HCT116 (cell line): Measurements from ENCODE around the gene DNPH1. TPM values are rescaled to one million over a fixed set of nuclear protein-coding genes. Genes with fewer than 3 reads are reported as not detected.

Experiments
- ATAC-seq: fragments of 200-7000 bp; cut with Tn5 transposase; 2 replicates; pipeline ENCODE4 v1.9.1; 2020; ENCODE audit warnings: mild to moderate bottlenecking, moderate library complexity
- BruUV-seq: library from RNA; stranded (reverse); fragments of 400-500 nt; replicated peaks from 2 replicates; lab custom pipeline; 2021; lab: Mats Ljungman, UMichigan
- CTCF ChIA-PET: fragments of 300-600 bp; sonication (Branson Sonifier 250); formaldehyde crosslinking; loops from one replicate; lab custom pipeline; 2021; ENCODE audit warnings: antibody characterized with exemption; lab: Charles Lee
- POLR2A ChIA-PET: fragments of 300-600, 350-600 bp; sonication (Branson Sonifier 250); formaldehyde crosslinking; loops from one replicate; lab custom pipeline; 2021; ENCODE audit warnings: antibody characterized with exemption; lab: Charles Lee
- RAD21 ChIA-PET, 2 experiments: fragments of 300-600 bp; sonication (Branson Sonifier 250); formaldehyde crosslinking; loops; one replicate each; lab custom pipeline; 2023; ENCODE audit warnings: low total read pairs in 2 of 2; ENCODE audit not compliant: uncharacterized antibody in 2 of 2, unreplicated experiment in 2 of 2, low non-redundant PET in 1 of 2; lab: Charles Lee
- DNase-seq: peaks from one replicate; pipeline ENCODE4 v3.0.0-alpha.2; 2010; ENCODE audit warnings: low read depth, low spot score
- H2AFZ ChIP-seq: fragments of 200-600 bp; shearing (Covaris generic), sonication (generic); 2 replicates; pipeline ENCODE4 v1.6.1; 2017; ENCODE audit warnings: low read depth, mixed run types, mixed read lengths, antibody characterized with exemption, low read length; ENCODE audit not compliant: poor library complexity, severe bottlenecking
- H3K27ac ChIP-seq: 2 replicates; pipeline ENCODE4 v1.5.1; 2012; ENCODE audit warnings: low read depth, low read length
- H3K27me3 ChIP-seq: fragments of 200-600 bp; sonication (generic); 2 replicates; pipeline ENCODE4 v1.6.1; 2016; ENCODE audit warnings: mixed run types, low read length, mixed read lengths; ENCODE audit not compliant: insufficient read depth
- H3K36me3 ChIP-seq, 2 experiments: fragments of 200-500 bp in 1 of 2; fragments of 200-600 bp in 1 of 2; sonication (Bioruptor generic) in 1 of 2; sonication (generic) in 1 of 2; 2 replicates each; pipeline versions ENCODE4 v1.5.1 to v1.6.1; 2014 to 2016; ENCODE audit warnings: low read length in 2 of 2, inconsistent platforms in 1 of 2, mixed read lengths in 1 of 2, mixed run types in 1 of 2; ENCODE audit not compliant: insufficient read depth in 2 of 2, control insufficient read depth in 1 of 2
- H3K4me1 ChIP-seq, 2 experiments: fragments of 200-600 bp in 1 of 2; sonication (generic) in 1 of 2; 2 replicates each; pipeline versions ENCODE4 v1.5.1 to v1.6.1; 2012 to 2017; ENCODE audit warnings: low read length in 2 of 2, inconsistent platforms in 1 of 2, mild to moderate bottlenecking in 1 of 2, mixed read lengths in 1 of 2, mixed run types in 1 of 2, moderate library complexity in 1 of 2; ENCODE audit not compliant: insufficient read depth in 2 of 2, control insufficient read depth in 1 of 2
- H3K4me2 ChIP-seq: fragments of 200-600 bp; sonication (generic); 2 replicates; pipeline ENCODE4 v1.6.1; 2017; ENCODE audit warnings: mixed run types, low read length, mixed read lengths
- H3K4me3 ChIP-seq, 2 experiments: fragments of 200-600 bp in 1 of 2; sonication (generic) in 1 of 2; replicated peaks in 1 of 2; 2 replicates each; pipeline ENCODE4 v1.5.1; 2011 to 2016; ENCODE audit warnings: low read length in 2 of 2, control low read depth in 1 of 2, low read depth in 1 of 2, mild to moderate bottlenecking in 1 of 2, mixed read lengths in 1 of 2, mixed run types in 1 of 2
- H3K79me2 ChIP-seq: fragments of 200-600 bp; sonication (generic); 2 replicates; pipeline ENCODE4 v1.6.1; 2017; ENCODE audit warnings: mild to moderate bottlenecking, mixed run types, low read length, moderate library complexity, mixed read lengths; ENCODE audit not compliant: insufficient read depth
- H3K9ac ChIP-seq: fragments of 200-600 bp; sonication (generic); 2 replicates; pipeline ENCODE4 v1.6.1; 2016; ENCODE audit warnings: low read length, mixed read lengths
- H3K9me2 ChIP-seq: fragments of 200-600 bp; sonication (generic), shearing (Covaris generic); 2 replicates; pipeline ENCODE4 v1.6.1; 2017; ENCODE audit warnings: mixed run types, mild to moderate bottlenecking, moderate library complexity; ENCODE audit not compliant: insufficient read depth
- H3K9me3 ChIP-seq, 2 experiments: fragments of 200-500 bp in 1 of 2; fragments of 200-600 bp in 1 of 2; sonication (Bioruptor generic) in 1 of 2; sonication (generic) in 1 of 2; 2 replicates each; pipeline ENCODE4 v1.6.1; 2014 to 2017; ENCODE audit warnings: low read length in 2 of 2, mixed read lengths in 2 of 2, inconsistent platforms in 1 of 2, low read depth in 1 of 2, mild to moderate bottlenecking in 1 of 2, mixed run types in 1 of 2, moderate library complexity in 1 of 2; ENCODE audit not compliant: control insufficient read depth in 1 of 2, insufficient read depth in 1 of 2
- H4K20me1 ChIP-seq: fragments of 200-600 bp; sonication (generic), shearing (Covaris generic); 2 replicates; pipeline ENCODE4 v1.6.1; 2017; ENCODE audit warnings: mixed run types, mild to moderate bottlenecking, moderate library complexity; ENCODE audit not compliant: insufficient read depth
- CBX3 ChIP-seq: IDR thresholded peaks from 2 replicates; pipeline ENCODE4 v1.6.1; 2012; ENCODE audit warnings: low read depth
- CEBPB ChIP-seq: IDR thresholded peaks from 2 replicates; pipeline ENCODE4 v1.6.1; 2012; ENCODE audit warnings: low read depth
- EGR1 ChIP-seq: IDR thresholded peaks from 2 replicates; pipeline ENCODE4 v1.6.1; 2012; ENCODE audit warnings: low read depth
- EZH2 ChIP-seq: fragments of 200-600 bp; sonication (generic); IDR thresholded peaks from 2 replicates; pipeline ENCODE4 v1.6.1; 2017; ENCODE audit warnings: antibody characterized with exemption, mixed run types
- EZH2phosphoT487 ChIP-seq: fragments of 200-600 bp; IDR thresholded peaks from 2 replicates; pipeline ENCODE4 v1.6.1; 2018; ENCODE audit warnings: antibody characterized with exemption, borderline replicate concordance
- FOSL1 ChIP-seq: IDR thresholded peaks from 2 replicates; pipeline ENCODE4 v1.6.1; 2012; ENCODE audit warnings: low read depth
- MAX ChIP-seq: IDR thresholded peaks from 2 replicates; pipeline ENCODE4 v1.6.1; 2012
- SIN3A ChIP-seq: IDR thresholded peaks from 2 replicates; pipeline ENCODE4 v1.6.1; 2012; ENCODE audit warnings: low read depth
- SP1 ChIP-seq: IDR thresholded peaks from 2 replicates; pipeline ENCODE4 v1.6.1; 2012; ENCODE audit warnings: low read depth
- YY1 ChIP-seq: IDR thresholded peaks from 2 replicates; pipeline ENCODE4 v1.6.1; 2011; ENCODE audit warnings: low read length, low read depth, moderate library complexity, mild to moderate bottlenecking; ENCODE audit not compliant: insufficient replicate concordance; ENCODE audit errors: extremely low read depth
- ZFX ChIP-seq: fragments of 450-650 bp; IDR thresholded peaks from 2 replicates; pipeline ENCODE4 v1.6.1; 2017
- ZNF274 ChIP-seq: fragments of 200-500 bp; sonication (Bioruptor generic); IDR thresholded peaks from 2 replicates; pipeline ENCODE4 v1.6.1; 2014; ENCODE audit warnings: mild to moderate bottlenecking, low read depth, low read length, inconsistent platforms
- intact Hi-C: fragments of 100-400 bp; cut with micrococcal nuclease; formaldehyde crosslinking; loops from 2 replicates; pipeline ENCODE4 v1.10.0; 2022
- total RNA-seq: library from RNA; stranded (reverse); gene quantifications from one replicate; pipeline ENCODE4 v1.2.1, GENCODE V29; 2021; ENCODE audit not compliant: unreplicated experiment
- TF ChIP-seq, protein P1 (sequence below): IDR thresholded peaks from 2 replicates; pipeline ENCODE4 v1.6.1; 2012; ENCODE audit warnings: low read depth
- TF ChIP-seq, protein P2 (sequence below): IDR thresholded peaks from 2 replicates; pipeline ENCODE4 v1.6.1; 2011; ENCODE audit warnings: mild to moderate bottlenecking, low read length, moderate library complexity; ENCODE audit not compliant: insufficient replicate concordance; ENCODE audit errors: extremely low read depth
- TF ChIP-seq, protein P3 (sequence below): IDR thresholded peaks from 2 replicates; pipeline ENCODE4 v1.6.1; 2012

Gene DNPH1
- total RNA-seq, 1 experiment from 2014 or later: 117 TPM

GRCh38 chr6:43274916-43275597, 45.8 kb upstream of the DNPH1 start (continued):
- TF ChIP-seq, protein P1, sequence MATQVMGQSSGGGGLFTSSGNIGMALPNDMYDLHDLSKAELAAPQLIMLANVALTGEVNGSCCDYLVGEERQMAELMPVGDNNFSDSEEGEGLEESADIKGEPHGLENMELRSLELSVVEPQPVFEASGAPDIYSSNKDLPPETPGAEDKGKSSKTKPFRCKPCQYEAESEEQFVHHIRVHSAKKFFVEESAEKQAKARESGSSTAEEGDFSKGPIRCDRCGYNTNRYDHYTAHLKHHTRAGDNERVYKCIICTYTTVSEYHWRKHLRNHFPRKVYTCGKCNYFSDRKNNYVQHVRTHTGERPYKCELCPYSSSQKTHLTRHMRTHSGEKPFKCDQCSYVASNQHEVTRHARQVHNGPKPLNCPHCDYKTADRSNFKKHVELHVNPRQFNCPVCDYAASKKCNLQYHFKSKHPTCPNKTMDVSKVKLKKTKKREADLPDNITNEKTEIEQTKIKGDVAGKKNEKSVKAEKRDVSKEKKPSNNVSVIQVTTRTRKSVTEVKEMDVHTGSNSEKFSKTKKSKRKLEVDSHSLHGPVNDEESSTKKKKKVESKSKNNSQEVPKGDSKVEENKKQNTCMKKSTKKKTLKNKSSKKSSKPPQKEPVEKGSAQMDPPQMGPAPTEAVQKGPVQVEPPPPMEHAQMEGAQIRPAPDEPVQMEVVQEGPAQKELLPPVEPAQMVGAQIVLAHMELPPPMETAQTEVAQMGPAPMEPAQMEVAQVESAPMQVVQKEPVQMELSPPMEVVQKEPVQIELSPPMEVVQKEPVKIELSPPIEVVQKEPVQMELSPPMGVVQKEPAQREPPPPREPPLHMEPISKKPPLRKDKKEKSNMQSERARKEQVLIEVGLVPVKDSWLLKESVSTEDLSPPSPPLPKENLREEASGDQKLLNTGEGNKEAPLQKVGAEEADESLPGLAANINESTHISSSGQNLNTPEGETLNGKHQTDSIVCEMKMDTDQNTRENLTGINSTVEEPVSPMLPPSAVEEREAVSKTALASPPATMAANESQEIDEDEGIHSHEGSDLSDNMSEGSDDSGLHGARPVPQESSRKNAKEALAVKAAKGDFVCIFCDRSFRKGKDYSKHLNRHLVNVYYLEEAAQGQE: no peak
- TF ChIP-seq ZFX (no peak), CEBPB (no peak), EZH2 (no peak), SP1 (no peak), EGR1 (no peak)

- no peak overlapping the region for H3K27ac ChIP-seq
- CTCF ChIA-PET: no interaction called here
- H3K27me3 ChIP-seq: no peaks in the 10 kb centered on the region
- no peak for TF ChIP-seq EZH2phosphoT487
- no peak for TF ChIP-seq YY1
- TF ChIP-seq EZH2: no peak
- TF ChIP-seq SIN3A: no peak
- TF ChIP-seq ZNF274: no peak
- TF ChIP-seq CEBPB: no peak
- no peak for TF ChIP-seq CBX3
- TF ChIP-seq ZFX: no peak
- TF ChIP-seq, protein P2, sequence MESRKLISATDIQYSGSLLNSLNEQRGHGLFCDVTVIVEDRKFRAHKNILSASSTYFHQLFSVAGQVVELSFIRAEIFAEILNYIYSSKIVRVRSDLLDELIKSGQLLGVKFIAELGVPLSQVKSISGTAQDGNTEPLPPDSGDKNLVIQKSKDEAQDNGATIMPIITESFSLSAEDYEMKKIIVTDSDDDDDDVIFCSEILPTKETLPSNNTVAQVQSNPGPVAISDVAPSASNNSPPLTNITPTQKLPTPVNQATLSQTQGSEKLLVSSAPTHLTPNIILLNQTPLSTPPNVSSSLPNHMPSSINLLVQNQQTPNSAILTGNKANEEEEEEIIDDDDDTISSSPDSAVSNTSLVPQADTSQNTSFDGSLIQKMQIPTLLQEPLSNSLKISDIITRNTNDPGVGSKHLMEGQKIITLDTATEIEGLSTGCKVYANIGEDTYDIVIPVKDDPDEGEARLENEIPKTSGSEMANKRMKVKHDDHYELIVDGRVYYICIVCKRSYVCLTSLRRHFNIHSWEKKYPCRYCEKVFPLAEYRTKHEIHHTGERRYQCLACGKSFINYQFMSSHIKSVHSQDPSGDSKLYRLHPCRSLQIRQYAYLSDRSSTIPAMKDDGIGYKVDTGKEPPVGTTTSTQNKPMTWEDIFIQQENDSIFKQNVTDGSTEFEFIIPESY: no peak
- no peak for TF ChIP-seq MAX
- TF ChIP-seq, protein P3, sequence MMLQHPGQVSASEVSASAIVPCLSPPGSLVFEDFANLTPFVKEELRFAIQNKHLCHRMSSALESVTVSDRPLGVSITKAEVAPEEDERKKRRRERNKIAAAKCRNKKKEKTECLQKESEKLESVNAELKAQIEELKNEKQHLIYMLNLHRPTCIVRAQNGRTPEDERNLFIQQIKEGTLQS: no peak
- no peak for TF ChIP-seq FOSL1
Measured at GRCh38 chr6:43274127-43274915, 45.0 kb upstream of the DNPH1 start.

More at GRCh38 chr6:43274127-43274915, 45.0 kb upstream of the DNPH1 start:
- DNase-seq: no peak
- Histone ChIP-seq H3K79me2 (no peaks in the 10 kb centered on the region), H3K4me2 (no peak overlapping the region), H2AFZ (no peak overlapping the region), H3K9ac (no peak overlapping the region), H3K9me3 (no peaks in the 10 kb centered on the region), H3K4me1 (peaks cover 0 to 12% of the 10 kb centered on the region in 2 experiments; a peak in 2 of 4 replicates), H3K4me3 (no peak overlapping the region), H4K20me1 (no peaks in the 10 kb centered on the region), H3K36me3 (no peaks in the 10 kb centered on the region), H3K9me2 (no peaks in the 10 kb centered on the region)
- intact Hi-C loops: no loop called here
- no TSS peak for BruUV-seq
- ChIA-PET POLR2A (no interaction called here), RAD21 (no interaction called here)
- no peak for ATAC-seq
